ENCODE results near the gene RIC8A. TPM values are rescaled to one million over a fixed set of nuclear protein-coding genes. Genes with fewer than 3 reads are reported as not detected.

The RIC8A gene
- total RNA-seq, 1 experiment from 2014 or later = 180 TPM

DNA sequence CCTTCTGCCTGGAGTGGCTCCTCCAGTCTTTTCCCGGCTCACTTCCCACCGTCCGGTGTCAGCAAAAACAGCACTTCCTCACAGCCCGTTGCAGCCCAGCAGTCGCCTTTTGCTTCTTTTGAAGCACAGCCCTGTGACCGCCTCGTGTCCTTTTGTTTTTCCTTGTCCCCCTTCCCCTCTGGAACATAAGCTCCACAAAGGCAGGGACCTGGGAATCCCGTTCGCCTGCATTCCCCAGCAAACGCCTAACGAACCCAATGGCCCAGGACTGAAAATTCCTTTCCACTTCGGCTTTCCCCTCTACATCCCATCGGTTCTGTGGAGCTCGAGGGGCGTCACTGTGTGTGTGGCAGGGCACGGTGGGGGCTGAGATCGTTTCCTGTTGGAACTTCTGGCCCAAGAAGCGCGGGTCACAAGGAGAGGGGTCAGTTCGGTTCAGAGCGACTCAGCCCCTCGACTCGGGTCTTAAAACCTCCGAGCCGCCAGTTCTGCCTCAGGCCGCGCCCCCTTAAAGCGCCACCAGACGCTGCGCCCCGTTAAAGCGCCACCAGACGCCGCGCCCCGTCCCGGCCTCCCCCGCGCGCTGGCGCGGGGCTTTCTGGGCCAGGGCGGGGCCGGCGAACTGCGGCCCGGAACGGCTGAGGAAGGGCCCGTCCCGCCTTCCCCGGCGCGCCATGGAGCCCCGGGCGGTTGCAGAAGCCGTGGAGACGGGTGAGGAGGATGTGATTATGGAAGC is 841 bp downstream of the RIC8A start:
- Histone ChIP-seq H3K9ac (ENCODE audit: low read length) (peak overlapping the region; percentile 98), H3K9me2 (replicated peaks; ENCODE audit: low read length) (no peaks in the 10 kb centered on the region), H3F3A (ENCODE audit: low read length, unreplicated experiment) (no peaks in the 10 kb centered on the region), H3K9me3 (ENCODE audit: low read length) (no peaks in the 10 kb centered on the region), H3K4me3 (ENCODE audit: low read length) (peak overlapping the region; percentile 91), H3K79me2 (ENCODE audit: low read length) (peaks cover 61% of the 10 kb centered on the region), H3K4me1 (ENCODE audit: insufficient read depth, low read length) (peaks cover 23% of the 10 kb centered on the region), H2AFZ (ENCODE audit: low read length) (peak overlapping the region; percentile 74), H3K4me2 (ENCODE audit: low read length) (peak overlapping the region; percentile 97), H3K27me3 (ENCODE audit: low read length) (no peaks in the 10 kb centered on the region), H3K27ac (ENCODE audit: low read length) (peak overlapping the region; percentile 98), H4K20me1 (ENCODE audit: low read length) (no peaks in the 10 kb centered on the region), H3K36me3 (ENCODE audit: low read depth, low read length) (peaks cover 44% of the 10 kb centered on the region)
- ATAC-seq (peak; percentile 70), DNase-seq (peak; percentile 76)
- BruUV-seq (replicated peaks) = TSS peak; percentile 25
- CTCF ChIA-PET = no interaction called here
- TF ChIP-seq, protein P1, sequence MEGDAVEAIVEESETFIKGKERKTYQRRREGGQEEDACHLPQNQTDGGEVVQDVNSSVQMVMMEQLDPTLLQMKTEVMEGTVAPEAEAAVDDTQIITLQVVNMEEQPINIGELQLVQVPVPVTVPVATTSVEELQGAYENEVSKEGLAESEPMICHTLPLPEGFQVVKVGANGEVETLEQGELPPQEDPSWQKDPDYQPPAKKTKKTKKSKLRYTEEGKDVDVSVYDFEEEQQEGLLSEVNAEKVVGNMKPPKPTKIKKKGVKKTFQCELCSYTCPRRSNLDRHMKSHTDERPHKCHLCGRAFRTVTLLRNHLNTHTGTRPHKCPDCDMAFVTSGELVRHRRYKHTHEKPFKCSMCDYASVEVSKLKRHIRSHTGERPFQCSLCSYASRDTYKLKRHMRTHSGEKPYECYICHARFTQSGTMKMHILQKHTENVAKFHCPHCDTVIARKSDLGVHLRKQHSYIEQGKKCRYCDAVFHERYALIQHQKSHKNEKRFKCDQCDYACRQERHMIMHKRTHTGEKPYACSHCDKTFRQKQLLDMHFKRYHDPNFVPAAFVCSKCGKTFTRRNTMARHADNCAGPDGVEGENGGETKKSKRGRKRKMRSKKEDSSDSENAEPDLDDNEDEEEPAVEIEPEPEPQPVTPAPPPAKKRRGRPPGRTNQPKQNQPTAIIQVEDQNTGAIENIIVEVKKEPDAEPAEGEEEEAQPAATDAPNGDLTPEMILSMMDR (conservative IDR thresholded peaks at IDR 0.05; ENCODE audit: low read depth, low read length) = no peak
- TF ChIP-seq EZH2phosphoT487 (IDR thresholded peaks at IDR 0.05; ENCODE audit: borderline replicate concordance, low read length) = no peak
- no peak for TF ChIP-seq EZH2 (IDR thresholded peaks at IDR 0.05; ENCODE audit: low read length, unreplicated experiment)
- intact Hi-C loops (cut with micrococcal nuclease) = no loop called here
- POLR2A ChIA-PET (ENCODE audit: unreplicated experiment) = interaction anchor here (0.6 kb wide), 1 partner anchor 942 kb away, joined by 4 read pairs; no protein-coding TSS in a partner anchor

DNA sequence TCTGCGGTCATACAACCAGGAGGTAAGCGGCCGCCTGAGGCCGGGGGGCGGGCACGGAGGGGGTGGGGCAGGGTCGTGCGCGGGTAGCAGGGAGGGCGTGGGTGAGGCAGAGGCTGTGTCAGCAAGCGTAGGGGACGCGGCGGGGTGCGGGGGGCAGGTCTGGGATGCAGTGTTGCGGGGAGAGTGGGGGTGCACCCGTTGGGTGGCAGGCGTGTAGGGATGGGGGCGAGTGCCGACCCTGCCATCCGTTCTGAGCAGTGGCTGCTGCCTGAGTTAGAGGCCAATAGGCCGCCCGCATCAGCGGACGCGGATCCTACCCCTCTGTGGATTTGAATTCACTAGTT is 1.4 kb downstream of the RIC8A start:
- peak overlapping the region; percentile 91 for H3K4me3 ChIP-seq (ENCODE audit: low read length)
- BruUV-seq (replicated peaks) = no TSS peak
- TF ChIP-seq, protein P1 (conservative IDR thresholded peaks at IDR 0.05; ENCODE audit: low read depth, low read length) = no peak
- TF ChIP-seq EZH2 (IDR thresholded peaks at IDR 0.05; ENCODE audit: low read length, unreplicated experiment) (no peak), EZH2phosphoT487 (IDR thresholded peaks at IDR 0.05; ENCODE audit: borderline replicate concordance, low read length) (no peak)
- no peaks in the 10 kb centered on the region for H3K27me3 ChIP-seq (ENCODE audit: low read length)
- H3F3A ChIP-seq (ENCODE audit: low read length, unreplicated experiment) = no peaks in the 10 kb centered on the region
- peak overlapping the region; percentile 97 for H3K4me2 ChIP-seq (ENCODE audit: low read length)
- H4K20me1 ChIP-seq (ENCODE audit: low read length) = no peaks in the 10 kb centered on the region
- peaks cover 61% of the 10 kb centered on the region for H3K79me2 ChIP-seq (ENCODE audit: low read length)
- H3K9ac ChIP-seq (ENCODE audit: low read length) = peak overlapping the region; percentile 98
- H3K4me1 ChIP-seq (ENCODE audit: insufficient read depth, low read length) = peaks cover 23% of the 10 kb centered on the region
- peak overlapping the region; percentile 98; the same call in 1 of the 2 replicates for H3K27ac ChIP-seq (ENCODE audit: low read length)
- H3K9me2 ChIP-seq (replicated peaks; ENCODE audit: low read length) = no peaks in the 10 kb centered on the region
- ChIA-PET CTCF (no interaction called here), POLR2A (ENCODE audit: unreplicated experiment) (no interaction called here)
- peaks cover 44% of the 10 kb centered on the region for H3K36me3 ChIP-seq (ENCODE audit: low read depth, low read length)
- H3K9me3 ChIP-seq (ENCODE audit: low read length) = no peaks in the 10 kb centered on the region
- peak overlapping the region; percentile 74 for H2AFZ ChIP-seq (ENCODE audit: low read length)
- intact Hi-C loops (cut with micrococcal nuclease) = no loop called here
- ATAC-seq (no peak; the same call in 1 of the 2 replicates), DNase-seq (no peak)

Data from PC-3 (cell line).